ENCODE measurements around the gene IGF1R. TPM values are rescaled to one million over a fixed set of nuclear protein-coding genes. Genes with fewer than 3 reads are reported as not detected.

Gene IGF1R
- total and polyA plus RNA-seq, 2 of the 13 experiments (the other 11 are each of a cell fraction or from before 2014, with no cell fraction given) = 15.9 to 18.4 TPM

- no peaks in the 10 kb centered on the region for H3K27me3 ChIP-seq (ENCODE audit: control insufficient read depth in 1 of 2, insufficient read depth in 2 of 2, low read length in 2 of 2)
- ATAC-seq (no peak), DNase-seq (ENCODE audit: low spot score) (no peak), FAIRE-seq (no peak)
- BruUV-seq (replicated peaks) = no TSS peak
- peaks cover 18% of the 10 kb centered on the region for H4K20me1 ChIP-seq (ENCODE audit: insufficient read depth, low read length)
- no peak overlapping the region for H3K4me2 ChIP-seq (ENCODE audit: low read depth, low read length)
- H3K4me1 ChIP-seq (ENCODE audit: insufficient read depth, low read length) = peaks cover 23% of the 10 kb centered on the region
- no peak overlapping the region for H3K9ac ChIP-seq (ENCODE audit: insufficient read depth, low read depth, low read length)
- in situ Hi-C loops (cut with HindIII; ENCODE audit: extremely low pct_ligation_motif_present, low pct_unique_long_range_greater_than_20kb) = no loop called here
- no peak overlapping the region for H3K27ac ChIP-seq (ENCODE audit: extremely low read length, insufficient read depth, low read length)
- intact Hi-C loops (cut with micrococcal nuclease; ENCODE audit: unreplicated experiment) = no loop called here
- no peaks in the 10 kb centered on the region for H3K9me3 ChIP-seq (ENCODE audit: low read length)
- no peak overlapping the region for H2AFZ ChIP-seq (ENCODE audit: low read length)
- WGBS (ENCODE audit: low lambda C conversion rate) = 100% methylated on average over 4 of the region's 4 CpGs
- TF ChIP-seq ARNT2 (CRISPR knock-in tag; IDR thresholded peaks at IDR 0.05; ENCODE audit: low read depth) (no peak), ZNF724P (CRISPR knock-in tag; IDR thresholded peaks at IDR 0.05; ENCODE audit: borderline replicate concordance) (no peak), ATF1 (CRISPR knock-in tag; IDR thresholded peaks at IDR 0.05) (no peak), GRHL1 (CRISPR knock-in tag; conservative IDR thresholded peaks at IDR 0.05) (no peak), SRY (CRISPR knock-in tag; IDR thresholded peaks at IDR 0.05) (no peak), SIN3B (IDR thresholded peaks at IDR 0.05; ENCODE audit: low read length) (no peak), NCOA1 (CRISPR knock-in tag; IDR thresholded peaks at IDR 0.05) (no peak), ZNF33B (CRISPR knock-in tag; IDR thresholded peaks at IDR 0.05) (no peak), EED (CRISPR knock-in tag; IDR thresholded peaks at IDR 0.05) (no peak), KAT7 (CRISPR knock-in tag; IDR thresholded peaks at IDR 0.05; ENCODE audit: borderline replicate concordance) (no peak), MIER2 (CRISPR knock-in tag; IDR thresholded peaks at IDR 0.05) (no peak), ZEB1 (IDR thresholded peaks at IDR 0.05; ENCODE audit: insufficient replicate concordance, low read depth) (no peak), USF2 (IDR thresholded peaks at IDR 0.05; ENCODE audit: low read depth, low read length) (no peak), USF2 (CRISPR knock-in tag; IDR thresholded peaks at IDR 0.05; ENCODE audit: borderline replicate concordance) (no peak), RBFOX2 (IDR thresholded peaks at IDR 0.05; ENCODE audit: low read depth, low read length) (no peak), ZNF205 (CRISPR knock-in tag; IDR thresholded peaks at IDR 0.05) (no peak)
- H3K79me2 ChIP-seq (ENCODE audit: insufficient read depth, low read length) = peaks cover 3% of the 10 kb centered on the region
- POLR2A ChIA-PET = no interaction called here
- CTCF ChIA-PET (ENCODE audit: low intra/inter-chr PET ratio, low total read pairs) = no interaction called here
- H3K36me3 ChIP-seq (replicated peaks in 1 of 2; ENCODE audit: control insufficient read depth in 1 of 2, insufficient read depth in 2 of 2, low read length in 2 of 2) = peaks cover 17 to 50% of the 10 kb centered on the region in 2 experiments
- no peak overlapping the region for H3K4me3 ChIP-seq (replicated peaks in 1 of 3; ENCODE audit: insufficient read depth in 1 of 3, low read depth in 2 of 3, low read length in 3 of 3)
These were observed 254.6 kb downstream of the IGF1R start for GRCh38 chr15:98902931-98903330.
